Keratinocyte (primary cell): ENCODE measurements around the gene EPB41L4B.

Experiments
- EZH2 ChIP-seq: IDR thresholded peaks from one replicate; pipeline ENCODE4 v1.6.1; 2012; ENCODE audit warnings: inconsistent platforms, mild to moderate bottlenecking, low read length, moderate library complexity
- TF ChIP-seq, protein P1 (sequence below), 3 experiments: IDR thresholded peaks in 1 of 3; conservative IDR thresholded peaks in 1 of 3; optimal IDR thresholded peaks in 1 of 3; 2 replicates in 2 of 3; 3 replicates in 1 of 3; pipeline versions ENCODE3 to v1.5.1; 2011; ENCODE audit warnings: low read length in 3 of 3, mild to moderate bottlenecking in 3 of 3, moderate library complexity in 2 of 3, control low read depth in 1 of 3, inconsistent platforms in 1 of 3; ENCODE audit not compliant: insufficient read depth in 2 of 3; ENCODE audit errors: extremely low read depth in 1 of 3

DNA sequence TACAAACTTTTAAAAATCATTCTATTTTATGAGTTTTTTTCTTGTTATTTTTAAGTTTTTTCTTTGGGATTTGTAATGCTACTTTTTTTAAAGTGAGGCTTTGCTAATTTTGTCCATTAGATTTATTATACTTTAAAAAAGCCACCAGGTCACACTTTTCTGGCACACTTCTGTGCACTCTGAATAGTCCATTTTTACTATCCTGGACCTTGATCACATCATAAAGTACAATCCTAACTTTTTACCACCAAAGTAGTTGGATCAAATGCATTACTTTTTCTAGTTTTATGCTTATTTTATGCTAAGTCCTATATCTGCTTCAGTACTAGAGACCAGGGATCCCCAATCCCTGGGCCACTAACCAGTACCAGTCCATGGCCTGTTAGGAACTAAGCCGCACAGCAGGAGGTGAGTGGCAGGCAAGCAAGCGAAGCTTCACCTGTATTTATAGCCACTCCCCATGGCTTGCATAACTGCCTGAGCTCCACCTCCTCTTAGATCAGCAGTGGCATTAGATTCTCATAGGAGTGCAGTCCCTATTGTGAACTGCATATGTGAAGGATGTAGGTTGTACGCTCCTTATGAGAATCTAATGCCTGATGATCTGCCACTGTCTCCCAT is 169.8 kb downstream of the EPB41L4B start:
- TF ChIP-seq, protein P1, sequence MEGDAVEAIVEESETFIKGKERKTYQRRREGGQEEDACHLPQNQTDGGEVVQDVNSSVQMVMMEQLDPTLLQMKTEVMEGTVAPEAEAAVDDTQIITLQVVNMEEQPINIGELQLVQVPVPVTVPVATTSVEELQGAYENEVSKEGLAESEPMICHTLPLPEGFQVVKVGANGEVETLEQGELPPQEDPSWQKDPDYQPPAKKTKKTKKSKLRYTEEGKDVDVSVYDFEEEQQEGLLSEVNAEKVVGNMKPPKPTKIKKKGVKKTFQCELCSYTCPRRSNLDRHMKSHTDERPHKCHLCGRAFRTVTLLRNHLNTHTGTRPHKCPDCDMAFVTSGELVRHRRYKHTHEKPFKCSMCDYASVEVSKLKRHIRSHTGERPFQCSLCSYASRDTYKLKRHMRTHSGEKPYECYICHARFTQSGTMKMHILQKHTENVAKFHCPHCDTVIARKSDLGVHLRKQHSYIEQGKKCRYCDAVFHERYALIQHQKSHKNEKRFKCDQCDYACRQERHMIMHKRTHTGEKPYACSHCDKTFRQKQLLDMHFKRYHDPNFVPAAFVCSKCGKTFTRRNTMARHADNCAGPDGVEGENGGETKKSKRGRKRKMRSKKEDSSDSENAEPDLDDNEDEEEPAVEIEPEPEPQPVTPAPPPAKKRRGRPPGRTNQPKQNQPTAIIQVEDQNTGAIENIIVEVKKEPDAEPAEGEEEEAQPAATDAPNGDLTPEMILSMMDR (optimal IDR thresholded peaks at IDR 0.05 in 1 of 3, IDR thresholded peaks at IDR 0.05 in 1 of 3, conservative IDR thresholded peaks at IDR 0.05 in 1 of 3; ENCODE audit: extremely low read depth in 1 of 3, insufficient read depth in 2 of 3, low read length in 3 of 3), result no peak
- TF ChIP-seq EZH2, result no peak
